C4-2B (cell line): ENCODE data around the gene DAZAP1.
"Not testable (repeated sequence)": the region's sequence is repeated elsewhere in the genome, so short reads cannot be mapped to it uniquely, and the experiment has no call there.

Experiments
- H3K27ac ChIP-seq: fragments of 450-650 bp; 2 replicates; pipeline ENCODE4 v1.5.1; 2017
- ZFX ChIP-seq: fragments of 450-650 bp; IDR thresholded peaks from 2 replicates; pipeline ENCODE4 v1.6.1; 2017
- TF ChIP-seq, protein P1 (sequence below): fragments of 450-650 bp; conservative IDR thresholded peaks from 2 replicates; pipeline ENCODE4 v1.5.1; 2017; ENCODE audit warnings: mild to moderate bottlenecking

The DAZAP1 gene

GRCh38 chr19:1474765-1475351 lies 67.5 kb downstream of the DAZAP1 start:
- H3K27ac ChIP-seq: no peak overlapping the region
- TF ChIP-seq ZFX: no peak

DNA sequence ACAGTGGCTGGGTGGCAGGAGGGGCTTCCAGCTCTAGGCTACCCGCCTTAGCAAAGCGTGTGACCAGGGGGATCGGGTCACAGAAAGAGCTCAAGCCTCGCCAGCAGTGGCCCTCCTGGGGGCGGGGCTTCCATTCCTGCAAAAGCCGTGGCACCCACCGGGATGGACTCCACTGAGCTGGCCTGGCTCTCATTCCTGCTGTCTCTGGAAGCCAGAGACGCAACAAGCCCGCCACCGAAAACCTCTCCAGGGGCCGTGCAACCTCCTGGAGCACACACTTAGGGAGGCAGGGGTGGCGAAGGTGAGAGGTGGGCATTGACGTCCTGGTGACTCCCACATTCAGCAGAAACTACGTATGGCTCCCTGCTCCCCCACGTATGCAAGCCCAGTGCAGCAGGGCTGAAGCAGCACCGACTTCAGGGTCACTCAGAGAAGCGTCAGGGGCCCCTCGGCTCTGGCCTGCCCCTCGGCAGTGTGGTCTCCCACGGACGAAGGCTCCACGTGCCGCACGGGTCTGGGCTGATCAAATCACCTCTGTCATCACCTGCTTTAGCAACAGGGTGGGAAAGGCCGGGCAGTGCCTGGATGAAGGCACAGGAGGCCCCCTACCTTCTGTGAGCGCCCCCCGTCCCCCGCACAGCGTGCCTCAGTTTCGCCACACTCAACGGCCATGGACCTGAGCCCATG lies 68.5 kb downstream of the DAZAP1 start:
- no peak overlapping the region for H3K27ac ChIP-seq
- TF ChIP-seq, protein P1, sequence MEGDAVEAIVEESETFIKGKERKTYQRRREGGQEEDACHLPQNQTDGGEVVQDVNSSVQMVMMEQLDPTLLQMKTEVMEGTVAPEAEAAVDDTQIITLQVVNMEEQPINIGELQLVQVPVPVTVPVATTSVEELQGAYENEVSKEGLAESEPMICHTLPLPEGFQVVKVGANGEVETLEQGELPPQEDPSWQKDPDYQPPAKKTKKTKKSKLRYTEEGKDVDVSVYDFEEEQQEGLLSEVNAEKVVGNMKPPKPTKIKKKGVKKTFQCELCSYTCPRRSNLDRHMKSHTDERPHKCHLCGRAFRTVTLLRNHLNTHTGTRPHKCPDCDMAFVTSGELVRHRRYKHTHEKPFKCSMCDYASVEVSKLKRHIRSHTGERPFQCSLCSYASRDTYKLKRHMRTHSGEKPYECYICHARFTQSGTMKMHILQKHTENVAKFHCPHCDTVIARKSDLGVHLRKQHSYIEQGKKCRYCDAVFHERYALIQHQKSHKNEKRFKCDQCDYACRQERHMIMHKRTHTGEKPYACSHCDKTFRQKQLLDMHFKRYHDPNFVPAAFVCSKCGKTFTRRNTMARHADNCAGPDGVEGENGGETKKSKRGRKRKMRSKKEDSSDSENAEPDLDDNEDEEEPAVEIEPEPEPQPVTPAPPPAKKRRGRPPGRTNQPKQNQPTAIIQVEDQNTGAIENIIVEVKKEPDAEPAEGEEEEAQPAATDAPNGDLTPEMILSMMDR: no peak
- no peak for TF ChIP-seq ZFX

- not testable (repeated sequence) for H3K27ac ChIP-seq
Observed at GRCh38 chr19:1477056-1477455, 69.7 kb downstream of the DAZAP1 start.

- H3K27ac ChIP-seq: peak within 1 kb of the TSS; percentile 79
- TF ChIP-seq, protein P1: no peak
- TF ChIP-seq ZFX: no peak
Observed at GRCh38 chr19:1478934-1479707, 71.7 kb downstream of the DAZAP1 start, which contains the start of gene C19orf25. TSS of gene C19orf25 (minus strand) at chr19:1479215. CDS start at chr19:1478903, 312 bp downstream.

DNA sequence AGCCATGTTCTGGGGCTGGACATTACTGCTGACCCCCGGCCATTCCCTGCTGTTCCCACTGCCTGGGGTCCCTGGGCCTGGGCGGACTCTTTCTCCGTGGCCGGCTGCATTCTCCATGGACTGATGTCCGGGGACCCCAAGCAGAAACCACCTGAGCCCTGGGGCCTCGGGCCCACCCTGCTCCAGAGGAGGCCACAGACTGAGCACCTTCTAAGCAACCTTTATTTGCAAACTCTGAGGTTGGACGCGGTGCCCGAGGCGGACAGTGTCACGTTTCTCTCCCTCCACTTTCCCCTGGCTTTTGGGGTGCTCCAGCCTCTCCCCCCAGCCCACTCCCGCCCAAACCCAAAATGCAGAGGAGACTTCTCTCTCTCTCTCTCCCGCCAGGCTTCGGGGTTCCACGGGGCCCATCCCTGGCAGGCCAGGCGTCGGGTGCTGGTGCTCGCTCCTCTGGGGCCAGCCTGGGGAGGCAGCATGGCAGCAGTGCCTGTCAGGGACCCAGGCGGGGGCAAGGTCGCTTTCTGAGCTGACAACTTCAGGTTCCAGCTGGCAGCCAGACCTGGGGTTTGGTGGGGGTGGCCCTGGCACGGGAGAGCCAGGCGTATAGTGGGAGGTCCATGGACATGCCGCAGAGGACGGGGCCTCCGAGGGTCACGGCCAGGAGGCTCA lies 74.0 kb downstream of the DAZAP1 start:
- H3K27ac ChIP-seq: no peak overlapping the region
- TF ChIP-seq ZFX: no peak
- TF ChIP-seq, protein P1: no peak

DNA sequence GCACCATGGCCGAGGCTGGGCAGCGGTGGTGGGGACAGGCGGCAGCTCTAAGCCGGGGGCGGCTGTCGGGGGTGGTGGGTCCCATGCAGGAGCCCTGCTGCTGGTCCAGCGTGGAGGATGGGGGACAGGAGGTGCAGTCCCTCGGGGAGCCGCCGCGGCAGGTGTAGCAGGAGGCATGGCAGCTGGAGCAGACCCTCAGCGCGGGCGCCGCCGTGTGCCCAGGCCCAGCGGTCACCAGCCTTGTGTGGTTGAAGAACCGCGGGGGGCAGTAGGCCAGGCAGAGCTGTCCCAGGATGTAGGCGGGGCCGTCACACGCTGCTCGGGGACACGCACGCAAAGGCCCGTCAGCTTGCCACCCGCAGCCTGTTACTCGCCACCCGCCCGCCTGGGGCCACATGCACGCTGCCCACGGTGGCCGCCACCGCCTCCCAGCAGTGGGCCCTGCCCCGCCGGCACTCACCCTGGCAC lies 74.5 kb downstream of the DAZAP1 start:
- no peak overlapping the region for H3K27ac ChIP-seq
- TF ChIP-seq ZFX: no peak
- TF ChIP-seq, protein P1: no peak

DNA sequence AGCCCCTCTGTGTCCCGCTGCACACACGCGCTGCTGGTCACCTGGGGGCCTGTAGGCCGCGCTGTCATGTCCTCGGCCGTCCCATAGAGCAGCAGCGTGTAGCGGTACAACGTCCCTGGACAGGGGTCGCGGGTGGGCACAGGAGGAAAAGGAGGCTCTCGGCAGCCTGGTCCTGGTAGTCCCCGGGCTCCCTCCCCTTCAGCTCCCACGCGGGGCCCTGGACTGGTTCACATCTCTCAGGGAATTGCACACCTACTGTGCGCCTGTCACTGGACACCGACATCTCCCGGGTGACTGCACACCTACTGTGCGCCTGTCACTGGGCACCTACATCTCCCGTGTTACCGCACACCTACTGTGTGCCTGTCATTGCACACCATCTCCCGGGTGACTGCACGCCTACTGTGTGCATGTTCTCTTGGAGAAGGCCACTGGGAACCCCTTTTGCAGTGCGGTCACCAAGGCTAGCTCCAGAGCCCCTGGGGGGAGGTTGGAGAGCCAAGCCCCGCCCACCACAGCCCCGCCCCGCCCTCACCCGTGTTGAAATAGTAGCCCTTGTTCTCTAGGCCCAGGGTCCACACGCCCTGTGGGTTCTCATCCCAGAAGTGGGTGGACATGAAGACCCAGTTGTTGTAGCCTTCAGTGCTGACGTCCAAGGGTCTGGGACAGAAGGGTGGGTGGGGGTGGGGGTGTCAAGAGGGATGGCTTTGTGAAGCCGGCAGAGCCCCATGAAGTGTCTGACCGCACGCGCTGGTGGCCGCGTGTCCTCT lies 75.2 kb downstream of the DAZAP1 start:
- TF ChIP-seq, protein P1: no peak
- TF ChIP-seq ZFX: no peak
- H3K27ac ChIP-seq: no peak overlapping the region
